ENCODE measurements around the gene RXFP1.

The RXFP1 gene

GRCh38 chr4:158529505-158529904, 7.8 kb downstream of the RXFP1 start:
- Histone ChIP-seq H3K36me3 (ENCODE audit: control insufficient read depth, low read depth, low read length) (no peaks in the 10 kb centered on the region), H3K9ac (ENCODE audit: low read length) (no peak overlapping the region), H3K27ac (ENCODE audit: low read length) (no peak overlapping the region), H3K4me3 (ENCODE audit: low read length) (no peak overlapping the region), H3K4me1 (ENCODE audit: control insufficient read depth, low read depth, low read length) (peaks cover 11% of the 10 kb centered on the region), H3K27me3 (ENCODE audit: control insufficient read depth, insufficient read depth, low read length) (no peaks in the 10 kb centered on the region), H3K9me3 (ENCODE audit: control insufficient read depth, low read depth, low read length) (no peaks in the 10 kb centered on the region)

- no peak overlapping the region for H3K27ac ChIP-seq (ENCODE audit: low read length)
- no peaks in the 10 kb centered on the region for H3K27me3 ChIP-seq (ENCODE audit: control insufficient read depth, insufficient read depth, low read length)
- no peak overlapping the region for H3K4me3 ChIP-seq (ENCODE audit: low read length)
- no peak overlapping the region for H3K9ac ChIP-seq (ENCODE audit: low read length)
- peaks cover 11% of the 10 kb centered on the region for H3K4me1 ChIP-seq (ENCODE audit: control insufficient read depth, low read depth, low read length)
- H3K36me3 ChIP-seq (ENCODE audit: control insufficient read depth, low read depth, low read length): no peaks in the 10 kb centered on the region
- H3K9me3 ChIP-seq (ENCODE audit: control insufficient read depth, low read depth, low read length): no peaks in the 10 kb centered on the region
These were observed 8.7 kb downstream of the RXFP1 start for GRCh38 chr4:158530381-158530780.

GRCh38 chr4:158530898-158531297, 9.2 kb downstream of the RXFP1 start:
- Histone ChIP-seq H3K4me3 (ENCODE audit: low read length) (no peak overlapping the region), H3K4me1 (ENCODE audit: control insufficient read depth, low read depth, low read length) (peaks cover 11% of the 10 kb centered on the region), H3K9me3 (ENCODE audit: control insufficient read depth, low read depth, low read length) (no peaks in the 10 kb centered on the region), H3K27me3 (ENCODE audit: control insufficient read depth, insufficient read depth, low read length) (no peaks in the 10 kb centered on the region), H3K27ac (ENCODE audit: low read length) (no peak overlapping the region), H3K36me3 (ENCODE audit: control insufficient read depth, low read depth, low read length) (no peaks in the 10 kb centered on the region), H3K9ac (ENCODE audit: low read length) (no peak overlapping the region)

GRCh38 chr4:158532556-158533231, 11.0 kb downstream of the RXFP1 start:
- Histone ChIP-seq H3K27ac (ENCODE audit: low read length) (no peak overlapping the region), H3K27me3 (ENCODE audit: control insufficient read depth, insufficient read depth, low read length) (no peaks in the 10 kb centered on the region), H3K36me3 (ENCODE audit: control insufficient read depth, low read depth, low read length) (no peaks in the 10 kb centered on the region), H3K4me1 (ENCODE audit: control insufficient read depth, low read depth, low read length) (peaks cover 11% of the 10 kb centered on the region), H3K9me3 (ENCODE audit: control insufficient read depth, low read depth, low read length) (no peaks in the 10 kb centered on the region), H3K4me3 (ENCODE audit: low read length) (no peak overlapping the region), H3K9ac (ENCODE audit: low read length) (no peak overlapping the region)

GRCh38 chr4:158534727-158535126, 13.0 kb downstream of the RXFP1 start:
- H3K27ac ChIP-seq (ENCODE audit: low read length): no peak overlapping the region
- H3K36me3 ChIP-seq (ENCODE audit: control insufficient read depth, low read depth, low read length): no peaks in the 10 kb centered on the region
- H3K9ac ChIP-seq (ENCODE audit: low read length): no peak overlapping the region
- H3K9me3 ChIP-seq (ENCODE audit: control insufficient read depth, low read depth, low read length): no peaks in the 10 kb centered on the region
- no peaks in the 10 kb centered on the region for H3K27me3 ChIP-seq (ENCODE audit: control insufficient read depth, insufficient read depth, low read length)
- peaks cover 11% of the 10 kb centered on the region for H3K4me1 ChIP-seq (ENCODE audit: control insufficient read depth, low read depth, low read length)
- H3K4me3 ChIP-seq (ENCODE audit: low read length): no peak overlapping the region

GRCh38 chr4:158535130-158535614, 13.5 kb downstream of the RXFP1 start:
- H3K27me3 ChIP-seq (ENCODE audit: control insufficient read depth, insufficient read depth, low read length): no peaks in the 10 kb centered on the region
- no peaks in the 10 kb centered on the region for H3K36me3 ChIP-seq (ENCODE audit: control insufficient read depth, low read depth, low read length)
- H3K9ac ChIP-seq (ENCODE audit: low read length): no peak overlapping the region
- H3K4me3 ChIP-seq (ENCODE audit: low read length): no peak overlapping the region
- H3K27ac ChIP-seq (ENCODE audit: low read length): no peak overlapping the region
- H3K4me1 ChIP-seq (ENCODE audit: control insufficient read depth, low read depth, low read length): peaks cover 10% of the 10 kb centered on the region
- no peaks in the 10 kb centered on the region for H3K9me3 ChIP-seq (ENCODE audit: control insufficient read depth, low read depth, low read length)

- peaks cover 6% of the 10 kb centered on the region for H3K4me1 ChIP-seq (ENCODE audit: control insufficient read depth, low read depth, low read length)
- H3K4me3 ChIP-seq (ENCODE audit: low read length): no peak overlapping the region
- no peaks in the 10 kb centered on the region for H3K27me3 ChIP-seq (ENCODE audit: control insufficient read depth, insufficient read depth, low read length)
- H3K27ac ChIP-seq (ENCODE audit: low read length): no peak overlapping the region
- no peaks in the 10 kb centered on the region for H3K9me3 ChIP-seq (ENCODE audit: control insufficient read depth, low read depth, low read length)
- H3K36me3 ChIP-seq (ENCODE audit: control insufficient read depth, low read depth, low read length): no peaks in the 10 kb centered on the region
- no peak overlapping the region for H3K9ac ChIP-seq (ENCODE audit: low read length)
These were observed 15.2 kb downstream of the RXFP1 start for GRCh38 chr4:158536833-158537232.

GRCh38 chr4:158538176-158538575, 16.5 kb downstream of the RXFP1 start:
- Histone ChIP-seq H3K9me3 (ENCODE audit: control insufficient read depth, low read depth, low read length) (no peaks in the 10 kb centered on the region), H3K27me3 (ENCODE audit: control insufficient read depth, insufficient read depth, low read length) (no peaks in the 10 kb centered on the region), H3K27ac (ENCODE audit: low read length) (no peak overlapping the region), H3K4me3 (ENCODE audit: low read length) (no peak overlapping the region), H3K36me3 (ENCODE audit: control insufficient read depth, low read depth, low read length) (no peaks in the 10 kb centered on the region), H3K4me1 (ENCODE audit: control insufficient read depth, low read depth, low read length) (no peaks in the 10 kb centered on the region), H3K9ac (ENCODE audit: low read length) (no peak overlapping the region)

- Histone ChIP-seq H3K4me3 (ENCODE audit: low read length) (no peak overlapping the region), H3K9me3 (ENCODE audit: control insufficient read depth, low read depth, low read length) (no peaks in the 10 kb centered on the region), H3K36me3 (ENCODE audit: control insufficient read depth, low read depth, low read length) (no peaks in the 10 kb centered on the region), H3K9ac (ENCODE audit: low read length) (no peak overlapping the region), H3K27me3 (ENCODE audit: control insufficient read depth, insufficient read depth, low read length) (no peaks in the 10 kb centered on the region), H3K4me1 (ENCODE audit: control insufficient read depth, low read depth, low read length) (no peaks in the 10 kb centered on the region), H3K27ac (ENCODE audit: low read length) (no peak overlapping the region)
These were observed 17.2 kb downstream of the RXFP1 start for GRCh38 chr4:158538911-158539310.

- no peaks in the 10 kb centered on the region for H3K36me3 ChIP-seq (ENCODE audit: control insufficient read depth, low read depth, low read length)
- H3K9me3 ChIP-seq (ENCODE audit: control insufficient read depth, low read depth, low read length): no peaks in the 10 kb centered on the region
- H3K27ac ChIP-seq (ENCODE audit: low read length): no peak overlapping the region
- H3K4me1 ChIP-seq (ENCODE audit: control insufficient read depth, low read depth, low read length): no peaks in the 10 kb centered on the region
- H3K4me3 ChIP-seq (ENCODE audit: low read length): no peak overlapping the region
- H3K27me3 ChIP-seq (ENCODE audit: control insufficient read depth, insufficient read depth, low read length): no peaks in the 10 kb centered on the region
- no peak overlapping the region for H3K9ac ChIP-seq (ENCODE audit: low read length)
These were observed 18.6 kb downstream of the RXFP1 start for GRCh38 chr4:158540125-158540907.

GRCh38 chr4:158541506-158541905, 19.8 kb downstream of the RXFP1 start:
- H3K27ac ChIP-seq (ENCODE audit: low read length): no peak overlapping the region

GRCh38 chr4:158543191-158543590, 21.5 kb downstream of the RXFP1 start:
- H3K36me3 ChIP-seq (ENCODE audit: control insufficient read depth, low read depth, low read length): no peaks in the 10 kb centered on the region
- H3K27me3 ChIP-seq (ENCODE audit: control insufficient read depth, insufficient read depth, low read length): no peaks in the 10 kb centered on the region
- no peak overlapping the region for H3K9ac ChIP-seq (ENCODE audit: low read length)
- H3K9me3 ChIP-seq (ENCODE audit: control insufficient read depth, low read depth, low read length): no peaks in the 10 kb centered on the region
- H3K27ac ChIP-seq (ENCODE audit: low read length): no peak overlapping the region
- no peaks in the 10 kb centered on the region for H3K4me1 ChIP-seq (ENCODE audit: control insufficient read depth, low read depth, low read length)
- no peak overlapping the region for H3K4me3 ChIP-seq (ENCODE audit: low read length)

More at GRCh38 chr4:158541506-158541905, 19.8 kb downstream of the RXFP1 start:
- Histone ChIP-seq H3K9ac (ENCODE audit: low read length) (no peak overlapping the region), H3K27me3 (ENCODE audit: control insufficient read depth, insufficient read depth, low read length) (no peaks in the 10 kb centered on the region), H3K9me3 (ENCODE audit: control insufficient read depth, low read depth, low read length) (no peaks in the 10 kb centered on the region), H3K36me3 (ENCODE audit: control insufficient read depth, low read depth, low read length) (no peaks in the 10 kb centered on the region), H3K4me1 (ENCODE audit: control insufficient read depth, low read depth, low read length) (no peaks in the 10 kb centered on the region), H3K4me3 (ENCODE audit: low read length) (no peak overlapping the region)

All from iPS-18a (cell line).